RCC 7860 (cell line): ENCODE results near the gene SHISA7.
A peak's percentile ranks its signal among the peaks of the same experiment; 100 is the strongest.
"Not testable (repeated sequence)": the region's sequence is repeated elsewhere in the genome, so short reads cannot be mapped to it uniquely, and the experiment has no call there.

ENCODE experiments used
- DNase-seq: peaks from one replicate; pipeline ENCODE4 v3.0.0-alpha.2; 2015; ENCODE audit warnings: low spot score
- FAIRE-seq: peaks from 2 replicates; lab custom pipeline; 2012; peaks lifted over from hg19 to GRCh38; lab: Jason Lieb, UNC

The SHISA7 gene

DNA sequence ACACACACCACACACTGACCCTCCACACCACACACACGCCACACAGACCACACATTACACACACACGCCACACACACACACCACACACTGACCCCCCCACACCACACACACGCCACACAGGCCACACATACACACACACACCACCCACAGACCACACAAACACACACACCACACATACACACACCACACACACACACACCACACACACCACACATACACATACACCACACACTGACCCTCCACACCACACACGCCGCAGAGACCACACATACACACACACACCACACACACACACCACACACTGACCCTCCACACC, 5.0 kb upstream of the SHISA7 start:
- DNase-seq, FAIRE-seq: not testable (repeated sequence)

DNA sequence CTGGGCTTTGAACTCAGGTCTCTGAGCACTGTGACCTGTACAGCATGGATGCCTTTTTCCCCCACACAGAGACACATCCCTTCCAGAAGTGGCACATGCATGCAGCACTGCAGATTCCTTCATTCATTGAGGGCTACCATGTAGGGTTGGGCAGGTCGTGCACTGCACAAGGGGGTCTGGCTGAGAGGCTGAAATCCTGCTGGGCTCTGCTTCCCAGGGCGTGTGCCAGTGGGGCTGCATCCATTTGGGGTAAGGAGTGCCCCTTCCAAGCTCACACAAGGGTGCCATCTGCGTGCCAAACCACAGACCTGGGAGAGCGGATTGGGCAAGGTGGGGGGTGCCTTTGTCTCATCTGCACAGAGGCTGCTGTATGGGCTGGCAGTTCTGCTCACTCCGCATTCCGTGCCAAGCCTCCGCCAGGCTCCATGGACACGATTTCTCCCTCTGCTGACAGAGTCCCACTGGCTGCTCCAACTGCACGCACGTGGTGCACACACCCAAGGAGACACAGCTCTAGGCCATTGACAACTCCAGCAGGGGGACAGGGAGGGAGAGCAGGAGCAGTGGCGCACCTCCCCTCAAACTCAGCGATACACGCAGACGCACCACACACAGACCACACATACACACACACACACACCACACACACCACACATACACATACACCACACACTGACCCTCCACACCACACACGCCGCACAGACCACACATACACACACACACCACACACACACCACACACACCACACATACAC, 4.5 kb upstream of the SHISA7 start:
- FAIRE-seq (no peak), DNase-seq (no peak)

GRCh38 chr19:55446060-55446459, 3.0 kb upstream of the SHISA7 start:
- DNase-seq, result no peak
- FAIRE-seq, result no peak

- FAIRE-seq (no peak), DNase-seq (no peak)
These were observed 1.5 kb upstream of the SHISA7 start for GRCh38 chr19:55444646-55445045.

DNA sequence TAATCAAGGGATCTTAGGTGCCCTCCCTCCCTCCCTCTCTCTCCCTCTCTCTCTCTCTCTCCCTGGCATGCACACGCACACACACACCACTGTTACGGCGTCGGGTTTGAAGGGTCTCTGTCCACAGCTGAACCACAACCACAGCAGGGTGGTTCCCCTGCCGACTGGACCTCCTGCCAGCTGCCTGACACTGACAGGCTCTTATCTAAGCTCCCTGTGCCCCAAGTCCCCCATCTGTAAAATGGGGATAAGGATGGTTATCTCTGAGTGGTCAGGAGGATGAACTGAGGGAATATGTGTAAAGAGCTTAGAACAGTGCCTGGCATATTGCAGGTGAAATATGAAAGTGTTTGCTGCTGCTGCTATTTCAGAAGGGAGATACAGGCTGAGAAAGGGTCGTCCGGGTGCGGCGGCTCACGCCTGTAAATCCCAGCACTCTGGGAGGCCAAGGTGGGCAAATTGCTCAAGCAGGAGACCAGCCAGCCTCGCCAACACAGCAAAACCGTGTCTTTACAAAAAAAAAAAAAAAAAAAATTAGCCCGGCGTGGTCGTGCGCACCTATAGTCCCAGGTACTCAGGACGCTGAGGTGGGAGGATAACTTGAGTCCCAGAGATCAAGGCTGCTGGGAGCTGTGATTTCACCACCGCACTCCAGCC, 852 bp upstream of the SHISA7 start:
- DNase-seq, result no peak
- no peak for FAIRE-seq

DNA sequence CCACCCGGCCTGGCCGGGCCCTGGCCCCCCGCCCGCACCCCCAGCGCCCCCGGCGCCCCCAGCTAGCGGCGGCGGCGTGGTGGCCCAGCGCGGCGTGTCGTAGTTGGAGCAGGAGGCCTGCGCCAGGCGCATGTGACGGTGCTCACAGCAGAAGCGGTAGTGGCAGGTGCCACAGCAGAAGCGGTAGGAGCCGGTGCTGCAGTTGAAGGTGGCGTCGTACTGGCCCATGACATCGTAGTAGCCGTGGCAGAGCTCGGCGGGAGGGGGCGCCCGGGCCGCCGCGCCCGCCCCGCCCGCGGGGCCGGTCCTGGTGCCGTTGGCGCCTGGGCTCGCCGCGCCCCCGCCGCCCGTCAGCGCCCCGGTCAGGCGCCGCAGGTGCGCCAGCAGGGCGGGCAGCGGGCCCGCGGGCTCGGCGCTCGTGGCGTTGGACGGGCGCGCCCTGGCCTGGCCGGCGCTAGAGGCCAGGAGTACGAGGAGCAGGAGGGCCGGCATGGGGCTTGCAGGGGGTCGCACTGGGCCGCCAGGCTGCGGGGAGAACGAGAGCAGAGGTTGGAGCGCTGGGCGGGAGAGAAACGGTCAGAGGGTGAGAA, 633 bp downstream of the SHISA7 start:
- no peak for DNase-seq
- FAIRE-seq, result no peak

DNA sequence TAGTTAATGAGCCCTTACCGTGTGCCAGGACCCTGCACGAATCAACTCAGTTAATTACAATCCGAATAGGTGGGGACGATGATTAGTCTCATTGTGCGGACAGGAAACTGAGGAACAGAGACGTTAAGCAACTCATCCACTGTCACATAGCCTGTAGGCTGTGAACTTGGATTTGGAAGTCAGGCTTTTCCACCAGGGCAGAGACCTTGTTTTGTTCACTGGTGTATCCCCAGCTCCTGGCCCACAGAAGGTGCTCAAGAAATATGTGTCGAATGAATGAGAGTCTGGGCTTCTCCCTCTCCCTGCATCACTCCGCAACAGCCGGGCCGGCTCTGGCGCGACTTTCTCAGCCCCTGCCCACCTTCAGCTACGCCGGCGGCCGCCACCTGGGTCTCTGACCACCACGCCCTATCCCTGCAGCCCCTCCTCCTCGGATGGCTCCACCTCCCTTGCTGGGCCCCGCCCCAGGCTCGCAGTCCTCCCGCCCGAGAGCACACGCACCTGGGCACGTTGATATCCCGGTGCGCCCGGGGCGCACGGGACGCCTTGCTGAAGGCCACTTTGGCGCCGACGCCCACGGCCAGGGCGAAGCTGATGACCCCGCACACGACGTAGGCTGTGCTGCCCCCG, 1.3 kb downstream of the SHISA7 start:
- DNase-seq, result no peak
- FAIRE-seq, result no peak

DNA sequence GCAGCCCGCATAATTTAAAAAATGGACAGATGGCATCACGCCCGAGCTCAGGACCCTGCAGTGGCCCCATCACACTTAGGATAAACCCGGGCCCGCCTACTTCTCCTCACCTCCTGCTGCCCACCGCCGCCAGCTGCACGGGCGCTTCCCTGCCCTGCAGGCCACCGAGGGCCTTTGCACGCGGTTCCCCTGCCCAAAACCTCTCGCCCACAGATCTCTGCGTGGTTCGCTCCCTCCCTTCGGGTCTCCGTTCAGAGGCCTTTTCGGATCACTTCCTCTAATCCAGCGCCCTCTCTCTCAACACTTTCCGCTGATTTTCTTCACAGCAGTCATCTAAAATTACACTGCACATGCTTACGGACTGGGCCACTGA, 1.8 kb downstream of the SHISA7 start:
- no peak for DNase-seq
- FAIRE-seq, result no peak

GRCh38 chr19:55440411-55441105, 2.5 kb downstream of the SHISA7 start:
- FAIRE-seq (no peak), DNase-seq (no peak)

DNA sequence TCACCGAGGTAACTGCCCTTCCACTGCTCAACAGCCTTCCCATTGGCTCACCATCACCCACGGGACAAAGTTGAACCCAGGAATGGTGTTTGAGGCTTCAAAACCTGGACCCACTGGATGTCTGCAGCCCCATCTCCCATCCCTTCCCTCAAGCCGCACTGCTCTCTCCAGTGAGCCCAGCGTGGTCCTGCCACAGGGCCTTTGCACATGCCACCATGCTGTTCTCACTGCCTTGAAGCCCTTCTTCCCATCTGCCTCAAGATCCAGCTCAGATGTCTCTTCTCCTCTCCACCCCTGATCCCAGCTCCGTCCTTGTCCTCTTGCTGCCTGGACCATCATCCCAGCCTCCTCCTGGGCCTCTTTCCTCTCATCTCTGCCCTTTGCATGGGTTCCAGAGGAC, 4.0 kb downstream of the SHISA7 start:
- FAIRE-seq, result no peak
- no peak for DNase-seq

GRCh38 chr19:55437410-55437809, 5.7 kb downstream of the SHISA7 start:
- DNase-seq, result peak; percentile 15
- no peak for FAIRE-seq

- DNase-seq (no peak), FAIRE-seq (no peak)
These were observed 6.3 kb downstream of the SHISA7 start for GRCh38 chr19:55436847-55437246.

- no peak for DNase-seq
- no peak for FAIRE-seq
These were observed 8.1 kb downstream of the SHISA7 start for GRCh38 chr19:55435020-55435419.

DNA sequence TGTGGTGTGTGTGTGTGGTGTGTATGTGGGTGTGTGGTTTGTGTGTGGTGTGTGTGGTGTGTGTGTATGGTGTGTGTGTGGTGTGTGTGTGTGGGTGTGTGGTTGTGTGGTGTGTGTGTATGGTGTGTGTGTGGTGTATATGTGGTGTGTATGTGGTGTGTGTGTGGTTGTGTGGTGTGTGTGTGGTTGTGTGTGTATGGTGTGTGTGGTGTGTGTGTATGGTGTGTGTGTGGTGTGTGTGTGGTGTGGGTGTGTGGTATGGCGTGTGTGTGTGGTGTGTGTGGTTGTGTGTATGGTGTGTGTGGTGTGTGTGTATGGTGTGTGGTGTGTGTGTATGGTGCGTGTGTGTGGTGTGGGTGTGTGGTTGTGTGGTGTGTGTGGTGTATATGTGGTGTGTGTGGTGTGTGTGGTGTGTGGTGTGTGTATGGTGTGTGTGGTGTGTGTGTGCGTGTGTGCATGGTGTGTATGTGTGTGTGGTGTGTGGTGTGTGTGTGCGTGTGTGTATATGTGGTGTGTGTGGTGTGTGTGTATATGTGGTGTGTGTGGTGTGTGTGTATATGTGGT, 8.7 kb downstream of the SHISA7 start:
- FAIRE-seq (no peak), DNase-seq (no peak)

- FAIRE-seq, result no peak
- DNase-seq, result no peak
These were observed 9.8 kb downstream of the SHISA7 start for GRCh38 chr19:55433292-55433691.

- FAIRE-seq (no peak), DNase-seq (no peak)
These were observed 10.7 kb downstream of the SHISA7 start for GRCh38 chr19:55432241-55432959.

- no peak for FAIRE-seq
- no peak for DNase-seq
These were observed 11.9 kb downstream of the SHISA7 start for GRCh38 chr19:55431183-55431582.

GRCh38 chr19:55426042-55426441, 17.1 kb downstream of the SHISA7 start:
- FAIRE-seq, result no peak
- DNase-seq, result no peak

DNA sequence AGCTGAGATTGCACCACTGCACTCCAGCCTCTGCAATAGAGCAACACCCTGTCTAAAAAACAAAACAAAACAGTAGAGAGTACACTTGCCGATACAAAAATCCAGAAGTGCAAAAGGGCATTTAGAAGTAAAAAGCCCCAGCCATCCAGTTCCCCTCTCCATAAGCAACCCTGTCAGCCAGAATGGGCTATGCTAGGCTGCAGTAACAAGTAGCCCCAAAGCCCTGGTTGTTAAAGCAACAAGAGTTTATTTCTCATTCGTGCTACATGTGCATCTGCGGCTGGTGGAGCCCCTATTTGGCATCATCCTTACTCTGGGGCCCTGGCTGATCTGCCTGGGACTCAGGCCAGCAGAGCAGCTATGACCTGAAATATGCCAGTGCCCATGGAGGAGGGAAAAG, 18.6 kb downstream of the SHISA7 start:
- DNase-seq (no peak), FAIRE-seq (no peak)

- no peak for DNase-seq
- FAIRE-seq, result no peak
These were observed 19.7 kb downstream of the SHISA7 start for GRCh38 chr19:55423225-55424005.
